ENCODE measurements around the gene PPP1R27. TPM values are rescaled to one million over a fixed set of nuclear protein-coding genes. Genes with fewer than 3 reads are reported as not detected.

The PPP1R27 gene
- total and polyA plus RNA-seq, 2 donors (not counting 3 experiments of a cell fraction or from before 2014, with no cell fraction given): not detected

- Histone ChIP-seq H3K4me1 (ENCODE audit: control insufficient read depth, extremely low read depth, insufficient read depth, low read length) (no peaks in the 10 kb centered on the region), H3K9me3 (replicated peaks; ENCODE audit: control insufficient read depth, insufficient read depth, low read length) (no peaks in the 10 kb centered on the region), H3K4me3 (replicated peaks in 1 of 3; ENCODE audit: insufficient read depth in 1 of 3, low read depth in 1 of 3, low read length in 3 of 3) (no peak overlapping the region), H3K27ac (ENCODE audit: insufficient read depth, low read depth, low read length) (no peak overlapping the region), H3K27me3 (ENCODE audit: control insufficient read depth in 2 of 2, insufficient read depth in 2 of 2, low read length in 2 of 2) (peaks cover 0 to 2% of the 10 kb centered on the region in 2 experiments), H3K9me1 (replicated peaks; ENCODE audit: control insufficient read depth, extremely low read depth, insufficient read depth, low read length) (no peaks in the 10 kb centered on the region), H3K9ac (replicated peaks; ENCODE audit: extremely low read depth, insufficient read depth, low read length) (no peak overlapping the region), H3K4me2 (ENCODE audit: insufficient read depth, low read length) (no peak overlapping the region), H2AFZ (ENCODE audit: low read depth, low read length) (no peak overlapping the region), H3K79me2 (ENCODE audit: control insufficient read depth, insufficient read depth, low read length) (no peaks in the 10 kb centered on the region), H4K20me1 (replicated peaks; ENCODE audit: control insufficient read depth, extremely low read depth, insufficient read depth, low read length) (no peaks in the 10 kb centered on the region), H3K36me3 (ENCODE audit: control insufficient read depth in 2 of 2, extremely low read depth in 1 of 2, insufficient read depth in 2 of 2, low read length in 2 of 2) (peaks cover 0 to 8% of the 10 kb centered on the region in 2 experiments)
- TF ChIP-seq JUN (IDR thresholded peaks at IDR 0.05; ENCODE audit: borderline replicate concordance, insufficient read depth, insufficient read length, low read depth) (no peak), POLR2AphosphoS5 (IDR thresholded peaks at IDR 0.05; ENCODE audit: insufficient read depth, low read depth, low read length) (no peak), POLR2A (IDR thresholded peaks at IDR 0.05; ENCODE audit: low read depth, low read length) (no peak), GATA2 (IDR thresholded peaks at IDR 0.05; ENCODE audit: insufficient read depth, insufficient read length, low read depth, low read length) (no peak), EZH2 (IDR thresholded peaks at IDR 0.05; ENCODE audit: borderline replicate concordance, low read depth, low read length, severe bottlenecking) (no peak), CTCF (IDR thresholded peaks at IDR 0.05; ENCODE audit: extremely low read depth in 1 of 2, insufficient read depth in 1 of 2, low read depth in 1 of 2, low read length in 2 of 2) (no peak), FOS (IDR thresholded peaks at IDR 0.05; ENCODE audit: borderline replicate concordance, insufficient read depth, low read length) (no peak), MYC (IDR thresholded peaks at IDR 0.05; ENCODE audit: low read depth, low read length) (no peak), MAX (IDR thresholded peaks at IDR 0.05; ENCODE audit: insufficient read depth, insufficient read length) (no peak)
- BruUV-seq (replicated peaks): no TSS peak
- ChIA-PET CTCF (no interaction called here), POLR2A (no interaction called here)
- no peak for FAIRE-seq
- DNase-seq (ENCODE audit: low read depth, low spot score): no peak
- intact Hi-C loops (cut with micrococcal nuclease) (no loop called here), dilution Hi-C loops (cut with MboI; ENCODE audit: extremely low pct_ligation_motif_present, low sequenced_read_pairs) (no loop called here)
Observed at GRCh38 chr17:81819708-81820107, 15.1 kb downstream of the PPP1R27 start.

All from endothelial cell of umbilical vein (primary cell).